HepG2 (cell line): ENCODE measurements around the gene NSMF. TPM values are rescaled to one million over a fixed set of nuclear protein-coding genes. Genes with fewer than 3 reads are reported as not detected.

Source experiments
- ATAC-seq: fragments of 200-7000 bp; cut with Tn5 transposase; 3 replicates; pipeline ENCODE4 v1.9.1; 2020; ENCODE audit warnings: mild to moderate bottlenecking, moderate library complexity
- BruUV-seq: library from RNA; stranded (reverse); fragments of 400-500 nt; replicated peaks from 2 replicates; lab custom pipeline; 2021; lab: Mats Ljungman, UMichigan
- CTCF ChIA-PET: fragments of 300-600 bp; formaldehyde crosslinking; extraction: SDS; loops from one replicate; lab custom pipeline; 2021; ENCODE audit warnings: low total read pairs, inconsistent platforms, low intra/inter-chr PET ratio; lab: Yijun Ruan, JAX
- POLR2A ChIA-PET: fragments of 350-600 bp; sonication (Branson Sonifier 250); formaldehyde crosslinking; loops from one replicate; lab custom pipeline; 2020; ENCODE audit warnings: antibody characterized with exemption, inconsistent platforms; lab: Yijun Ruan, JAX
- DNase-seq: peaks from one replicate; pipeline ENCODE4 v3.0.0-alpha.2; 2015; ENCODE audit warnings: low spot score
- FAIRE-seq: peaks from 3 replicates; lab custom pipeline; 2011; peaks lifted over from hg19 to GRCh38; lab: Jason Lieb, UNC
- H2AFZ ChIP-seq: one replicate; pipeline ENCODE4 v1.6.1; 2011; ENCODE audit warnings: low read length, inconsistent platforms
- H3K27ac ChIP-seq: fragments of 300-600 bp; 3 replicates; pipeline ENCODE4 v1.8.0; 2011; ENCODE audit warnings: mixed run types, mild to moderate bottlenecking, mixed read lengths, low read length, inconsistent platforms; ENCODE audit not compliant: insufficient read depth; ENCODE audit errors: extremely low read length
- H3K27me3 ChIP-seq, 2 experiments: fragments of 200-600 bp in 1 of 2; 2 replicates in 1 of 2; 3 replicates in 1 of 2; pipeline versions ENCODE4 v1.6.0 to v1.8.0; 2011; ENCODE audit warnings: low read length in 2 of 2, mild to moderate bottlenecking in 2 of 2, moderate library complexity in 2 of 2, inconsistent platforms in 1 of 2; ENCODE audit not compliant: insufficient read depth in 2 of 2, control insufficient read depth in 1 of 2
- H3K36me3 ChIP-seq, 2 experiments: fragments of 200-600 bp in 1 of 2; replicated peaks in 1 of 2; 2 replicates in 1 of 2; 3 replicates in 1 of 2; pipeline versions ENCODE4 v1.5.1 to v1.8.0; 2011; ENCODE audit warnings: low read length in 2 of 2, inconsistent platforms in 1 of 2; ENCODE audit not compliant: insufficient read depth in 2 of 2, control insufficient read depth in 1 of 2
- H3K4me1 ChIP-seq: 2 replicates; pipeline ENCODE4 v1.5.1; 2012; ENCODE audit warnings: low read length, inconsistent platforms; ENCODE audit not compliant: insufficient read depth
- H3K4me2 ChIP-seq: 2 replicates; pipeline ENCODE4 v1.6.0; 2011; ENCODE audit warnings: low read depth, low read length, inconsistent platforms
- H3K4me3 ChIP-seq, 3 experiments: fragments of 200-600 bp in 1 of 3; sonication (generic), shearing (Covaris generic) in 1 of 3; replicated peaks in 1 of 3; 2 replicates each; pipeline ENCODE4 v1.5.1; 2011 to 2016; ENCODE audit warnings: low read length in 3 of 3, inconsistent platforms in 2 of 3, low read depth in 2 of 3, mild to moderate bottlenecking in 2 of 3, control low read depth in 1 of 3, mixed read lengths in 1 of 3; ENCODE audit not compliant: insufficient read depth in 1 of 3
- H3K79me2 ChIP-seq: one replicate; pipeline ENCODE4 v1.6.1; 2011; ENCODE audit warnings: low read length, inconsistent platforms; ENCODE audit not compliant: insufficient read depth
- H3K9ac ChIP-seq: 2 replicates; pipeline ENCODE4 v1.6.0; 2011; ENCODE audit warnings: mild to moderate bottlenecking, low read depth, low read length, inconsistent platforms; ENCODE audit not compliant: insufficient read depth
- H3K9me3 ChIP-seq: 2 replicates; pipeline ENCODE4 v1.5.1; 2012; ENCODE audit warnings: mild to moderate bottlenecking, low read length
- H4K20me1 ChIP-seq: 2 replicates; pipeline ENCODE4 v1.6.0; 2011; ENCODE audit warnings: inconsistent platforms, mild to moderate bottlenecking, low read length, moderate library complexity; ENCODE audit not compliant: insufficient read depth
- ATF7 ChIP-seq, 2 experiments: fragments of 450-650 bp in 1 of 2; sonication (generic) in 1 of 2; formaldehyde crosslinking in 1 of 2; IDR thresholded peaks; 2 replicates each; pipeline versions ENCODE4 v1.4.0 to v1.6.1; 2016 to 2020; ENCODE audit warnings: antibody characterized with exemption in 1 of 2, mild to moderate bottlenecking in 1 of 2, missing genetic modification reagents in 1 of 2
- GZF1 ChIP-seq: sonication (generic); formaldehyde crosslinking; IDR thresholded peaks from 2 replicates; pipeline ENCODE4 v1.5.1; 2020; ENCODE audit warnings: mild to moderate bottlenecking, missing genetic modification reagents
- HOXA3 ChIP-seq: sonication (generic); formaldehyde crosslinking; IDR thresholded peaks from 2 replicates; pipeline ENCODE4 v1.5.0; 2020; ENCODE audit warnings: missing genetic modification reagents
- LBX2 ChIP-seq: sonication (generic); formaldehyde crosslinking; IDR thresholded peaks from 2 replicates; pipeline ENCODE4 v1.5.0; 2020; ENCODE audit warnings: missing genetic modification reagents, mild to moderate bottlenecking, borderline replicate concordance
- PBX3 ChIP-seq: sonication (generic); formaldehyde crosslinking; IDR thresholded peaks from 2 replicates; pipeline ENCODE4 v1.8.1; 2023; ENCODE audit warnings: missing genetic modification reagents, inconsistent platforms, borderline replicate concordance
- ZBTB40 ChIP-seq, 2 experiments: fragments of 450-650 bp in 1 of 2; sonication (generic) in 1 of 2; formaldehyde crosslinking in 1 of 2; IDR thresholded peaks; 2 replicates each; pipeline versions ENCODE4 v1.6.1 to v1.8.0; 2016 to 2022; ENCODE audit warnings: antibody characterized with exemption in 1 of 2, mild to moderate bottlenecking in 1 of 2, missing genetic modification reagents in 1 of 2
- ZNF441 ChIP-seq: sonication (generic); formaldehyde crosslinking; IDR thresholded peaks from 2 replicates; pipeline ENCODE4 v1.7.0; 2021; ENCODE audit warnings: missing genetic modification reagents, borderline replicate concordance
- ZXDC ChIP-seq: sonication (generic); formaldehyde crosslinking; IDR thresholded peaks from 2 replicates; pipeline ENCODE4 v1.5.0; 2020; ENCODE audit warnings: mild to moderate bottlenecking, missing genetic modification reagents
- WGBS: methylation state at CpG from one replicate; pipeline ENCODE4 v1.1.6; 2017; ENCODE audit warnings: low lambda C conversion rate; 5-methylcytosine and 5-hydroxymethylcytosine counted together
- in situ Hi-C: cut with HindIII; loops from 2 replicates; pipeline ENCODE4 v1.10.0; 2017; ENCODE audit warnings: low pct_unique_long_range_greater_than_20kb; ENCODE audit not compliant: extremely low pct_ligation_motif_present
- intact Hi-C: fragments of 100-400 bp; cut with micrococcal nuclease; formaldehyde crosslinking; loops from one replicate; pipeline ENCODE4 v1.10.0; 2022; ENCODE audit not compliant: unreplicated experiment
- polyA plus RNA-seq, 8 experiments: library from polyadenylated mRNA; depleted of rRNA in 3 of 8; stranded (reverse) in 7 of 8; unstranded in 1 of 8; fragments of >200 nt; fragmentation: Illumina TruSeq in 4 of 8; extraction: Trizol in 4 of 8; gene quantifications; 2 replicates each; pipeline versions ENCODE4 v1.2.1 to v1.2.3, GENCODE V29; 2011 to 2016; ENCODE audit warnings: low read depth in 4 of 8, missing spikeins in 1 of 8, mixed read lengths in 1 of 8; ENCODE audit not compliant: insufficient read depth in 1 of 8
- total RNA-seq, 5 experiments: library from RNA; depleted of rRNA; stranded (reverse); fragments of >200 nt; fragmentation: Illumina TruSeq; extraction: Trizol; gene quantifications; 2 replicates each; pipeline ENCODE4 v1.2.3, GENCODE V29; 2016; ENCODE audit warnings: low read depth in 1 of 5

NSMF gene
- total and polyA plus RNA-seq, 2 of the 13 experiments (the other 11 are each of a cell fraction or from before 2014, with no cell fraction given): 44.3 to 183 TPM

GRCh38 chr9:137445275-137445807 lies 13.8 kb downstream of the NSMF start:
- no TSS peak for BruUV-seq
- ATAC-seq: peak; percentile 38
- Histone ChIP-seq H4K20me1 (peaks cover 7% of the 10 kb centered on the region; the same call in 1 of the 2 replicates), H3K9me3 (no peaks in the 10 kb centered on the region), H3K9ac (no peak overlapping the region), H3K4me1 (peaks cover 25% of the 10 kb centered on the region), H3K27ac (no peak overlapping the region), H2AFZ (no peak overlapping the region), H3K4me3 (no peak overlapping the region), H3K27me3 (no peaks in the 10 kb centered on the region), H3K4me2 (no peak overlapping the region; the same call in 1 of the 2 replicates), H3K36me3 (peaks cover 0 to 13% of the 10 kb centered on the region in 2 experiments; a peak in 3 of 5 replicates), H3K79me2 (no peaks in the 10 kb centered on the region)
- CTCF ChIA-PET: interaction anchor here (1.4 to 2.5 kb wide), 2 partner anchors 22 to 158 kb away, joined by 6 to 23 read pairs; partner anchors contain the start of genes EXD3 and NOXA1
- WGBS: 3% methylated on average over 9 of the region's 14 CpGs
- POLR2A ChIA-PET: interaction anchor here (3.3 kb wide), 1 partner anchor 22 kb away, joined by 12 read pairs; the partner anchor contains the start of genes EXD3 and NOXA1
- DNase-seq: peak; percentile 57
- peak; percentile 62 for FAIRE-seq
- in situ Hi-C loops: no loop called here
- intact Hi-C loops: loop anchor here (1.0 to 5.0 kb wide), 2 partner anchors 22 to 158 kb away; partner anchors contain the start of genes EXD3 and NOXA1
- TF ChIP-seq ZBTB40 (IDR thresholded peaks at IDR 0.05) (no peak), ZBTB40 (CRISPR knock-in tag; IDR thresholded peaks at IDR 0.05) (0 out of 2 replicates have a peak, but pooled peaks have one; percentile 11), HOXA3 (CRISPR knock-in tag) (0 out of 2 replicates have a peak, but pooled peaks have one; percentile 19), ATF7 (IDR thresholded peaks at IDR 0.05) (no peak), ATF7 (CRISPR knock-in tag; IDR thresholded peaks at IDR 0.05) (no peak), ZNF441 (CRISPR knock-in tag) (no peak), ZXDC (CRISPR knock-in tag) (no peak), PBX3 (no peak), GZF1 (CRISPR knock-in tag) (no peak), LBX2 (CRISPR knock-in tag) (no peak)
